GM18870 (cell line): ENCODE data around the gene SERPINA9.
"Not testable (repeated sequence)": the region's sequence is repeated elsewhere in the genome, so short reads cannot be mapped to it uniquely, and the experiment has no call there.

Experiments
- ATAC-seq: cut with Tn5 transposase; IDR thresholded peaks from one replicate; pipeline ENCODE4 v1.9.1; 2021; ENCODE audit warnings: moderate library complexity; ENCODE audit not compliant: unreplicated experiment

Gene SERPINA9

DNA sequence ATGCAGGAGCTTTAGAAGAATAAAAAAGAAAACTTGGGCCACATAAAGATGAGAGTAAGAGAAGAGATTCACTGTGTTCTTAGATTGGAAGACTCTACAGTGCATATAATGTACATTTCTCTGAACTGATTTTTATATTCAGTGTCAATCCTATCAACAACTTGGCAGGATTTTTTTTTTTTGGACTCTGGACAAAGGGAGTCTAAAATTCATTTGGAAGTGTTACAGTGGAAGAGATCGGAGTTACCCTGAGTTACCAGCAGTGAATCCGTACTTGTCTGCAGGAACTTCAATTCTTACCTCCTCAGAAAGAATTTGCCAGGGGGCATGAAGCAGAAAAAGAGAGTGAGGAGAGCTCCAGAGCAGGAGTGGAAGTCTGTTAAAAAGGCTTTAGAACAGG lies 47.4 kb downstream of the SERPINA9 start:
- ATAC-seq: no peak

DNA sequence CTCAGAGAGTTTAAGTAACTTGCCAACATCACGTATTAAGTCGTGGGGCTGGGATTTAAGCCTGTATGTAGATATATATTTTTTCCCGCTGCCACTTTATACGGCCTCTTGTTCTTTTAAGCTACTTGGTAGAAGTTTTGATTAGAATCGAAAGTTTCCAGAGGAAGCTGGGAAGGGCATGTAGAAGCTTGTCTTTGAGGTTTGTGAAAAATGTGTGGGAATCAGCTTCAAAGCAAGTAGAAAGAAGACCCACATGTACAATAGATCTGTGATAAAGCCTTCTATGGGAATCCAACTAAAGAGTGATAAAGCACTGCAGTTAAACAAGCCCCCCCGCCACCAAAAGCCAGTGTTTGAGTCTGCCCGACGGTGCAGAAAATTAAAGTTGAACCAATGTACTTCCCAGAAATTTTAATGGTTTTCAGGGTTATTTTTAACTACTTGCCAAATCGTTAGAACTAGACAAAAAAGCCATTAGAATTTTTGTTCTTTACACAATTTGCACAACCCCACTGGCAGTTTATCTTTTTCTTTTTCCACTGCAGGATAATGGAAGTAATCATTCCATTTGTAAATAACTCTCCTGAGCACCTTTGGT lies 48.9 kb downstream of the SERPINA9 start:
- ATAC-seq: no peak

DNA sequence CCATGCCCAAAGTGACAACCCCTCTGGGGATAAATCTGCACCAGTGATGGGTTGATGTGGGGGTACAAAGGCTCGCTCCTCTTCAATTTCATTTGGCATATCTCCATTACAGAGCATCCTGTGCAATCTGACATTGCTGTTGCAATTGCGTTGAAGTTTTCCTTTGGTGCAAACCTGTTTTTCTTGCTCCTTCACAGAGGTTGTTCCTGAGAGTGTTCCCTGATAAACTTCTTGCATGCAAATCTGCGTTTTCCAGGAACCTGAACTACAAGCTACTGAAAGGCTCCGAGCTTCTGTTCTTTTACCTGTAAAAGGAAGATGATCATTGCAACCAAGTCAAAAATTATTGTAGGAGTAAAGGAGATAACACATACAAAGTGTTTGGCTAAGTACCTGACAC lies 49.5 kb downstream of the SERPINA9 start:
- ATAC-seq: no peak

DNA sequence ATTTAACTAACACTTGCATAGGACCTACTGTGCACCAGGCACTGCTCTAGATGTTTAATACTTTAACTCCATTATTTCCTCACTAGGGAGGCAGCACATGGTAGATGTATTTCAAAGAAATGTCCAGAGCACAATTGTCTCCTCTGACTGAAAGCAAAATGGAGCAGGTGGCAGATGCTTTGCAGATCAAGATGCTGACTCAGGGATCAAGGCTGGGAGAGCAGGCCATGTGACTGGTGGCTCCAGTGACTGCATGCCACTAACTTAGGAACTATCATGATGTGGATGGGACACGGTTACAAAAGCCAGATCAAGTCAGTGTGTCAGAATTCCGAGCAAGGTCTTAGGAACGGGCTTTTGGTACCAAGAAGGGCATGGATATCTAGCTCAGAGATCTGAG lies 51.6 kb downstream of the SERPINA9 start:
- ATAC-seq: no peak

DNA sequence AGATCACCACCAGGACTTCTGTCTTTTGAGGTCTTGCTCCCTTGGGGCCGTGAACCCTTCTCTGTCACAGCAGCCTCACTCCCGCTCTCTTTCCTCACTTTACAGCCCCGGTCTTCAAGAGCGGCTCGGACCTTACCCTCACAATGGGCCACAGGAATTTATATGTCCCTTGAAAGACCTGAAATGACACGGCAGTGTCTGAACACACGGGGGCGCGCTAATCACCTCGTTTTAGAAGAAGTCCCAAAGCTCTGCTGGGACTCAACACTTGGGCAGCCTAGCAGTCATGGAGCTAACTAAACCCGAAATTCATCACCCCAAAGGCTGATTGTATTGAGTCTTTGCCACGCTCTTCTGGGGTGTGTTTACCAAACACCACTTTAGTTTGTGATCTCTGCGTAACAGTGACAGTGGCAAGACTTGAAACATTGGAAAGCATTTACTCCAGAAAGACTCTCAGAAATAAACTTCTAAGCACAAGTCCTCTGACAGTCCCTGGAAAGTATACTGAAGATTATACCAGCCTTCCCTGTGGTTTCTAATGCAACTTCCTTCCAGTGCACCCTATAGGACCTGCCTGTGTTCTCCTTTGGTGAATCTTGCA lies 52.4 kb downstream of the SERPINA9 start:
- no peak for ATAC-seq

GRCh38 chr14:94421316-94421715 lies 54.7 kb downstream of the SERPINA9 start:
- ATAC-seq: no peak

DNA sequence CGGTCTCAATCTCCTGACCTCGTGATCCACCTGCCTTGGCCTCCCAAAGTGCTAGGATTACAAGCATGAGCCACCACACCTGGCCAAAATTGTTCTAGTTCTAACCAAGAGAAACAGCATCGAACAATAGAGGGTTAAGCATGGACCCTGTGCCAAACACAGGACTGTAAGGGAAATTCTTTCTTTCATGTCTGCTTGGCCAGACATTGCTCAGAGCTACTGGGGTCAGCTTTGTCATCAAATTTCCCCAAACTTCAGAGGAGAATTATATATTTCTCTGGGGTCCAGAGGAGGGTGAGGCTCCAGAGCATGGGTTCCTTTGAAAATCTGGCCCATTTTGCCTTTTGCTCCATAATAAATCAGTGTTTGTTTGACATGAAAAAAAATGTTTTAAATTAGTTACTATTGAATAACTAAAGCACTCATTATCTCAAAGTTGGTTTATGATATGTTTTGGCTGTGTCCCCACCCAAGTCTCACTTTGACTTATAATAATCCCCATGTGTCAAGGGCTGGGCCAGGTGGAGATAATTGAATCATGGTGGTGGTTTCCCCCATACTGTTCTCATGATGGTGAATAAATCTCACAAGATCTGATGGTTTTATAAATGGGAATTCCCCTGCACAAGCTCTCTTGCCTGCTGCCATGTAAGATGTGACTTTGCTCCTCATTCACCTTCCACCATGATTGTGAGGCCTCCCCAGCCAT lies 58.3 kb downstream of the SERPINA9 start:
- ATAC-seq: not testable (repeated sequence)
